ENCODE results near the gene SRF. TPM values are rescaled to one million over a fixed set of nuclear protein-coding genes. Genes with fewer than 3 reads are reported as not detected.

Gene SRF
- total RNA-seq, 2 experiments from 2014 or later: 45.0 to 53.2 TPM

Other genes starting within 250 kb of the SRF start
- 10 to 100 TPM; 44.1 to 56.4 TPM for gene CNPY3, start 241.8 kb upstream of the SRF start, total RNA-seq
- gene GNMT, start 210.5 kb upstream of the SRF start, total RNA-seq: under 1 TPM; 0.26 to 0.70 TPM
- 10 to 100 TPM; 24.7 to 26.3 TPM for gene PEX6, start 192.1 kb upstream of the SRF start, total RNA-seq
- gene PPP2R5D, start 186.7 kb upstream of the SRF start, total RNA-seq: 10 to 100 TPM; 53.0 to 58.4 TPM
- 10 to 100 TPM; 61.8 to 75.2 TPM for gene MEA1, start 157.3 kb upstream of the SRF start, total RNA-seq
- 10 to 100 TPM; 62.6 to 75.1 TPM for gene KLHDC3, start 157.0 kb upstream of the SRF start, total RNA-seq
- gene RRP36, start 149.6 kb upstream of the SRF start, total RNA-seq: 10 to 100 TPM; 60.9 to 71.8 TPM
- gene CUL7, start 117.4 kb upstream of the SRF start, total RNA-seq: 10 to 100 TPM; 10.4 to 12.0 TPM
- 10 to 100 TPM; 64.2 to 71.0 TPM for gene MRPL2, start 111.8 kb upstream of the SRF start, total RNA-seq
- 10 to 100 TPM; 15.1 to 16.4 TPM for gene KLC4, start 111.6 kb upstream of the SRF start, total RNA-seq
- under 1 TPM; 0.33 to 0.85 TPM for gene PTK7, start 95.0 kb upstream of the SRF start, total RNA-seq
- gene CUL9, start 10.9 kb downstream of the SRF start, total RNA-seq: 10 to 100 TPM; 49.9 to 71.3 TPM
- gene DNPH1, start 58.2 kb downstream of the SRF start, total RNA-seq: 10 to 100 TPM; 54.0 to 60.0 TPM
- gene TTBK1, start 72.2 kb downstream of the SRF start, total RNA-seq: under 1 TPM; 0.20 to 0.80 TPM
- gene SLC22A7, start 127.0 kb downstream of the SRF start, total RNA-seq: not detected
- under 1 TPM; 0.50 to 0.66 TPM for gene CRIP3, start 137.6 kb downstream of the SRF start, total RNA-seq
- 10 to 100 TPM in 1 of 2 experiments, 1 to 10 TPM in 1; 9.7 to 12.8 TPM for gene ZNF318, start 198.4 kb downstream of the SRF start, total RNA-seq